GM21526 (cell line): ENCODE results near the gene FOXL3.

Experiments used
- ATAC-seq: cut with Tn5 transposase; IDR thresholded peaks from one replicate; pipeline ENCODE4 v1.9.1; 2021; ENCODE audit warnings: moderate library complexity; ENCODE audit not compliant: unreplicated experiment, low FRiP score

Gene FOXL3

DNA sequence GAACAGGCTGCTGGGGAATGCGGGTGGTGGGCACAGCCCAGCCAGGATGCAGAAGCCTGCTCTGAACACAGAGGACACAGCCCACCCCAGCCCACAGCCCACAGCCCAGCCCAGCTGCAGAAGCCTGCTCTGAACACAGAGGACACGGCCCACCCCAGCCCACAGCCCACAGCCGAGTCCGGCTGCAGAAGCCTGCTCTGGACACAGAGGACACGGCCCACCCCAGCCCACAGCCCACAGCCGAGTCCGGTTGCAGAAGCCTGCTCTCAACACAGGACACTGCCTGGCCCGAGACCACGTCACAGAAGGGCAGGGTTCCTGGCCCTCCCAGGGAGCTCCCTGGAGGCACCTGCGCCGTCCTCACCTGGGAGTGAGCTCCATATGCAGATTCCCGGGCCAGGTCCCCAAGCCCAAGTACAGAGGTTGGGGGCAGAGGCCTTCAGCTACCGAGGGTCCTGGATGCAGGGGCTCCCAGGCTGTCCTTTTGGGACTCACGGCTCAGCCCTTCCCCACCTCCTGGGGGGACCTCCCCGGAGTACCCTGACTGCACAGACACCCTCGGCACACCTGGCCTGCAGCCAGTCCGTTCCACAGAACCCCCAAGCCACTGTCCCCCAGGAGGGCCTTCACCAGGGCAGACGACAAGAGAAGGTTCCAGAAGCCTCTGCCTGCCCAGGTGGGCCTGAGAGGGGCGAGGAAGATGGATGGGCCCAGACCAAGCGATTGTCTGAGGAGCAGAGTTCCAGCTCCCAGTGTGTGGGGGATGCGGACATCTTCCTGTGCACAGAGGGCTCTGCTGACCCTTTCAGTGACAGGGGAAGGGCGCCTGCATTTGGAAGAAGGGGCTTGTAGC lies 23.7 kb upstream of the FOXL3 start:
- no peak for ATAC-seq

DNA sequence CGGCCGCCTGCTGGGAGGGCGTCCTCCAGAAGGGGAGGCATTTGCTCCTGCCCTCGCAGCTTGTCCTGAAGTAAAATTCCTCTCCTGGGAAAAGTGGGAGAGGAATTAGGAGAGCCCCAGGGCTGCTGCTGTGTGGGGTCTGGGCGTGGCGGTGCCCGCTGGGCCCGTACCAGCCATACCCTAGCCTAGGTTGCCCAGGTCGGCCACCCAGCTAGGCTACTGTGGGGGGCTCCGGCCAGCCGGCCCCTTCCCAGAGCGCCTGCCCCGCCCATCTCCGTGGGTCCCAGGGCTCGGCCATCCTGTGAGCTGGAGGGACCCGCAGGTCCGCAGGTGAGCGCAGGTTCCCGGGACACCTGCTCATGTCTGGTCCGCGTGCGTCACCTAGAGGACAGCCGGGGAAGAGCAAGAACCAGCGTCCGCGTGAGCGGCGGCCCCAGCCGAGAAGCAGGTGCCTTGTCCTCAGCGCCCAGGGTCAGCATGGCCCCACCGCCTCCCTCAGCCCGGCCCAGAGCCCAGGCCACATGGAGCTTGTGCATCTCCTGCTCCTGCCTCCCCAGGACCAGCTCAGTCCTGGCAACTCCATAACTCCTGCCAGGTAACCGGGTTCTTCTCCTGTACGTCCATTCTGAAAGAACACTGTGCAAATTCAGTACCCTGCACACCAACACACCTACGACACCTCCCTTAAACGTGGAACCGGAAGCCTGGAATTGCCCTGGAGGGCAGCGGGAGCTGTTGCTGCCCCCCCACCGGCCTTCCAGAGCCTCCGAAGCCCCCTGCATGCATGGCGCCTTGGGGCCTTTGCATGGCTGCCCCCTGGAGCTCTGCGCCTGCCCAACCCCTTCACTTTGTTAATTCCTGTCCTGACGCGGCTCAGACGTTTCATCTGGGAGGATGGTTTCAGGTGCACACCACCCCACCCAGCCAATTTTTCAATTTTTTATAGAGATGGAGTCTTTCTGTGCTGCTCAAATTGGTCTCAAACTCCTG lies 22.8 kb upstream of the FOXL3 start:
- ATAC-seq: no peak

DNA sequence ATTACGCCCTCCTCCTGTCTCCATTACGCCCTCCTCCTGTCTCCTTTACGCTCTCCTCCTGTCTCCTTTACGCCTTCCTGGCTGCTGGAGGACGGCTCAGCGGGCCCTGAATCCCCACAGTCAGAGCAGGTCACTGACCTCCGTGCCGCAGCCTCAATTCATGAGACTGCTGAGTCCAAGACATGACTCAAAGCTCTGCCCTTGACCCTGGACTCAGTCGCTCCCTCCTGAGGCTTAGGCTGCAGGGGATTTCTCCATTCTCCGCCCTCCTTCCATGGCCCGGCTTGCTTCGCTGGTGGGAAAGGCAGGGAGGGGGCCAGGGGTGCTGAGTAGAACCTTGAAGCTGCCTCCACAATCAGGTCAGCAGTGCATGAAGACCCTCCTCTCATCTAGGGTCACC lies 21.0 kb upstream of the FOXL3 start:
- ATAC-seq: no peak

GRCh38 chr7:269721-270120 lies 20.2 kb upstream of the FOXL3 start:
- no peak for ATAC-seq

- no peak for ATAC-seq
Observed at GRCh38 chr7:270351-270983, 19.5 kb upstream of the FOXL3 start.

- ATAC-seq: no peak
Observed at GRCh38 chr7:271266-272107, 18.5 kb upstream of the FOXL3 start.

DNA sequence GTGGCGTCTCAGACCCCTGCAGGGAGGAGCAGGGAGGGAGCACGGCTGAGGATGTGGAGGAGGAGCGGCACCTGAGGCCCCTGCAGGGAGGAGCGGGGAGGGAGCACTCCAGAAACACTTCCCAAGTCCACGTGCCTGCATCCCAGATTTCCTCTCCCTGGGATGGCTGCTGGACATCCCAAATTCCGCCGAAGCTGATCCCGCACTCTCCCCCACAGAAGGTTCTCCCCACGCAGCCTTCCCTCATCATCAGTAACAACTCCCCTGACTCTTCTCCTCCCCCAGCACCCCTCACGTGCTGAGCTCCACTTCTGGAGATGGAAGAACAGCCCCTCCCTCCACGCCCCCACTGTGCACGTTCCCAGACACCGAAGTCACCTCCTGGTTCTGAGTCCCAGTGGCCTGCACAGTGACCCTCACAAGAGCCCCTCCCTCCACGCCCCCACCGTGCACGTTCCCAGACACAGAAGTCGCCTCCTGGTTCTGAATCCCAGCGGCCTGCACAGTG lies 17.8 kb upstream of the FOXL3 start:
- ATAC-seq: no peak

DNA sequence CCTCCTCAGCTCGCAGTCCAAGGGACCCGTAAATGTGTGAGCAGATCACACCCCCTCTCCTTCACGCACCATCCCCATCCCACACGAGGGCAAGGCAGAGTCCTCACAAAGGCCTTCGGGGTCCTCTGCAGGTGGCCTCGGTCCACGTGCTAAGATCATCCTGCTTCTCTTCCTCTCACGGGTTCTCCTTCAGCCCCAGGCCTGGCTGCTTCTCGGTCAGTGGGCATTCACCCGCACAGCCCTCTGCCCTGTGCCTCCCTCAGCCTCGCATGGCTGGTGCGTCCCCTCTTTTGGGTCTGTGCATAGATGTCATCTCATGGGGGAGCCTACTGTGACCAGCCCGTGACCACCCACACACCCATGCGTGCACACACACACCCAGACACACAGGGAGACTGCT lies 17.3 kb upstream of the FOXL3 start:
- ATAC-seq: no peak

DNA sequence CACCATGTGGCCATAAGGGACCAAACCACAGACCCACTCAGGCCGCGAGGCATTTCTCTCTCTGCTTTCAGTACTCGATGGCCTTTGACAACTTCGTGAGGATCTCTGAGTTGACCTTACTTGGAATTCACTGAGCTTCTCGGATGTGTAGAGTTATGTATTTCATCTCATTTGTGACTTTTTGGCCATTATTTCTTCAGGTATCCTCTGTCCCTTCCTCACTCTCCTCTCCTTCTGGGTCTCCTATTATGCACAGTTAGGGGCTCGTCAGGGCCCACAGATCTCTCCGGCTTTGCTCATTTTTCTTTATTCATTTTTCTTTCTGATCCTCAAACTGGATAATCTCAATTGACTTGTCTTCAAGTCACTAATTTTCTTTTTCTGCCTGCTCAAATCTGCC lies 16.6 kb upstream of the FOXL3 start:
- no peak for ATAC-seq

GRCh38 chr7:274266-274665 lies 15.7 kb upstream of the FOXL3 start:
- no peak for ATAC-seq

GRCh38 chr7:276230-276835 lies 13.6 kb upstream of the FOXL3 start:
- ATAC-seq: no peak

DNA sequence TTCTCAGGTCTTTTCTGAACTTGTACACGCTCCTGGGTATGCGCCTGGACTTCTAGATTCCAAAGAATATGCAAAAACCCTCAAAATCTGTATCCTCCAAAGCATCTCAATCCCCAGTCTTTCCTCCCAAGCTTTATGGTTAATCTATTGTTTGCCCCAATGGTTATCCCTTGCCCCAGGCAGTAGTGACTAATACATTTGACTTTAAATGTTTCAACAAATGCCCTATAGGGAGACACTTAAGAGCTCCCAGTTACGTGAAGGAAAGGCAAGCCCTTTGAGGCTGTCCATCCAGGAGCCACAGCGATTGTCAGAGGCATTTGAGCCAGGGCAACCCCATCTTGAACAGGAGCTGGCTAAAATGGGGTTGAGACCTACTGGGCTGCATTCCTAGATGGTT lies 12.7 kb upstream of the FOXL3 start:
- ATAC-seq: no peak

DNA sequence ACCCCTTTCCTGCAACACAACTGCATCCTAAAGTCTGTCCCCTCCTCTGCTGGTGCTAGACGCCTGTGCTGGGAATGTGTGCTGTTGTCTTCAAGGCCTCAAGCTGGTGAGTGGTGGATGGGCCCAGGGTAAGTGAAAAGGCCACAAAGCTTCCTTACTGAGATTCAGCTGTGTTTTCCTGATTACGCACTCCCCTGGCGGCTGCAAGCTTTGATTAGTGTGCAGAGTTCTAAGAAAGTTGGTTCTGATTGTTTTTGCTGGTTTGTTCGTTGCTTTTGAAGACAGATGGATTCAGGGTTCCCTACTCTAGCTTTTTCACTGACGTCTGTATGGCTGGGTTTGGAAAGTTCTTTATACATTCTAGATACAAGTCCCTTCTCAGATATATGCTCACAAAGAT lies 11.9 kb upstream of the FOXL3 start:
- no peak for ATAC-seq

DNA sequence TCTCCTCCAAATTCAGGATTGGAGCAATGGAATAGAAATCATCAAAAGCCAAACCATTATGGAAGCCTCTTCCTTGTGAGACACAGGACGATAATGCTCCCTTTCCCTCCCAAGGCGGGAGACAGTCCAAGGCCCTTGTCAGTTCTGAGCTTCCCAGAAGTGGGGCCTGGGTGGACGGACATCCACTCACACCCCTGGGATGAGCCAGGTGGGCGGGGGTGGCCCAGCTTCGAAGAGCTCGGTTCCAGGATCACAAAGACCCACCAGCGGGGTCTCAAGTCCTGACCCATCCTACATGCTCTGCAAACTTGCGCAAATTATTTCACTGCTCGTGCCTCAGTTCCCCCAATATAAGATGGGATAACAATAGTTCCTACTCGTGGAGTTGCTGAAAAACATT lies 10.1 kb upstream of the FOXL3 start:
- ATAC-seq: no peak

GRCh38 chr7:280461-280860 lies 9.5 kb upstream of the FOXL3 start:
- no peak for ATAC-seq

GRCh38 chr7:281637-282036 lies 8.3 kb upstream of the FOXL3 start:
- ATAC-seq: no peak

- ATAC-seq: no peak
Observed at GRCh38 chr7:282621-283020, 7.3 kb upstream of the FOXL3 start.

DNA sequence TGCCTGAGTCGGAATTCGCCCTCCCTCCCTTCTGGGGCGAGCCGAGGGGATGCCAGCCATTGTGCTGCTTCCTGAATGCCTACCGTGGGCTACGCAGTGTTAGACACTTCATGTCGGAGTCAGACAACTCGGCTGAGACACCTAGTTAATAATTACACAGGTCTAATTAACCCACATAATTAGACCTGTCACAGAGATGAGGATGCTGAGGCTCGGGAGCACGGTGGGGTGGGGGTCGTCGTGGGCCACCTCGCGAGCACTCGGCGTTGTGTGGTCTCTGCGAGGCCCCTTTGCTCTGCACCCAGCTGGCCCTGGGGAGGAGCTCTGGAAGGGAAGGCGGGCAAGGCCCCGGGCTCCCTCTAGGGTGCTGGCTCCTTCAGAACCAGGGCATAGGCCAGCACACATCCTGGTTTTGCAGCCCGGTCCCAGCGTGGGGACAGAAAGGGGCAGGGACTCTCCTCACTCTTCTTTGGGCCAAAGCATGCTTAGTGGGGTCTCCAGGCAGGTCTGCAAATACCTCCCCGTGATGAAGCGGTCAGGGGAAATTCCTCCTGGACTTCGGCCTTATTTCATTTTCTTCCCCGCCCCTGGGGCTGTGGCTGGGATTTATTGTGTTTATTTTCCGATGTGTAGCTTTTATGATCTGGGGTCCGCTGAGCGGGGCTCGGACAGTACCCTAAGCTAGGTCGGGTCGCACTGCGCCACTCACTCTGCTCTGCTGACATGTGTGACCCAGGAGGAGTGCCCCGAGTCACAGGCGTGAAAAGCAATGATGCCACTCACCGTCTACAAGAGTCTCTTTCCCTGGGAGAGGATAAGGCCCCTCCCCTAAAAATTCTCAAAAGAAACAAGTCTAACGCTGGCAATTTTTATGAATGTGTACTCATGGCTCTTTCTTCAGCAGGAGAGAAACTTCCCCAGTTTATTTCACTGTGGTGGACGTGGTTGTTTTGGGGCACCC lies 4.9 kb upstream of the FOXL3 start:
- no peak for ATAC-seq
